IMR-90 (cell line): ENCODE data around the gene SNTN.

Experiments used
- CHD1 ChIP-seq: IDR thresholded peaks from 2 replicates; pipeline ENCODE4 v1.6.1; 2012; ENCODE audit warnings: low read depth, low read length, improper control_type of control experiment
- MAZ ChIP-seq: IDR thresholded peaks from 2 replicates; pipeline ENCODE4 v1.6.1; 2012; ENCODE audit warnings: low read depth, mild to moderate bottlenecking, low read length, improper control_type of control experiment, moderate library complexity, borderline replicate concordance
- POLR2A ChIP-seq: IDR thresholded peaks from 2 replicates; pipeline ENCODE4 v1.6.1; 2012; ENCODE audit warnings: mild to moderate bottlenecking, low read depth, low read length
- RCOR1 ChIP-seq: IDR thresholded peaks from 2 replicates; pipeline ENCODE4 v1.6.1; 2012; ENCODE audit warnings: mild to moderate bottlenecking, low read length, improper control_type of control experiment; ENCODE audit not compliant: insufficient replicate concordance
- SMC3 ChIP-seq: fragments of 150-350 bp; IDR thresholded peaks from 2 replicates; pipeline ENCODE4 v1.6.1; 2016; ENCODE audit warnings: low read depth, mild to moderate bottlenecking, antibody characterized with exemption, low read length, moderate library complexity
- TF ChIP-seq, protein P1 (sequence below): conservative IDR thresholded peaks from 2 replicates; pipeline ENCODE4 v1.5.1; 2012; ENCODE audit warnings: mild to moderate bottlenecking, low read depth, low read length, improper control_type of control experiment
- TF ChIP-seq, protein P2 (sequence below): fragments of 150-350 bp; IDR thresholded peaks from 2 replicates; pipeline ENCODE4 v1.6.1; 2016; ENCODE audit warnings: low read depth, mild to moderate bottlenecking, low read length, moderate library complexity, borderline replicate concordance
- TF ChIP-seq, protein P3 (sequence below): fragments of 150-350 bp; IDR thresholded peaks from 2 replicates; pipeline ENCODE4 v1.6.1; 2017; ENCODE audit warnings: mild to moderate bottlenecking, antibody characterized with exemption, low read length, low read depth

DNA sequence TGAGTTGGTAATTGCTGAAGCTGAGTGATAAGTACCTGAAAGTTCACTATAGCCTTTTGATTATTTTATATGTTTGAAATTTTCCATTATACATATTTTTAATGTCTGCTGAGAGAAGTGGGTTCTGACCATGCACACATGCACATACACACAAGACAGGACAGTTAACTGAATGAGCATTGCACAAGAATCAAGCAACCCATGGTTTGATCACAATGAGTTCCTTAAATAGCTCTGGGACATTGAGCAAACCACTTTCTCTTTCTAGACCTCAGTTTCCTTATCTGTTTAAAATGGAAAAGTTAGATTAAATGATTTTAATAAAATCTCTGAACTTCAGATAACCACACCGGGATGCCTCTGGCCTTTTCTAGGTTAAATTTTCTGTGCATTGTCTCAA is 26.7 kb downstream of the SNTN start:
- TF ChIP-seq, protein P1, sequence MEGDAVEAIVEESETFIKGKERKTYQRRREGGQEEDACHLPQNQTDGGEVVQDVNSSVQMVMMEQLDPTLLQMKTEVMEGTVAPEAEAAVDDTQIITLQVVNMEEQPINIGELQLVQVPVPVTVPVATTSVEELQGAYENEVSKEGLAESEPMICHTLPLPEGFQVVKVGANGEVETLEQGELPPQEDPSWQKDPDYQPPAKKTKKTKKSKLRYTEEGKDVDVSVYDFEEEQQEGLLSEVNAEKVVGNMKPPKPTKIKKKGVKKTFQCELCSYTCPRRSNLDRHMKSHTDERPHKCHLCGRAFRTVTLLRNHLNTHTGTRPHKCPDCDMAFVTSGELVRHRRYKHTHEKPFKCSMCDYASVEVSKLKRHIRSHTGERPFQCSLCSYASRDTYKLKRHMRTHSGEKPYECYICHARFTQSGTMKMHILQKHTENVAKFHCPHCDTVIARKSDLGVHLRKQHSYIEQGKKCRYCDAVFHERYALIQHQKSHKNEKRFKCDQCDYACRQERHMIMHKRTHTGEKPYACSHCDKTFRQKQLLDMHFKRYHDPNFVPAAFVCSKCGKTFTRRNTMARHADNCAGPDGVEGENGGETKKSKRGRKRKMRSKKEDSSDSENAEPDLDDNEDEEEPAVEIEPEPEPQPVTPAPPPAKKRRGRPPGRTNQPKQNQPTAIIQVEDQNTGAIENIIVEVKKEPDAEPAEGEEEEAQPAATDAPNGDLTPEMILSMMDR = no peak
- TF ChIP-seq SMC3 (no peak), CHD1 (no peak), POLR2A (no peak), MAZ (no peak), RCOR1 (no peak)
- TF ChIP-seq, protein P2, sequence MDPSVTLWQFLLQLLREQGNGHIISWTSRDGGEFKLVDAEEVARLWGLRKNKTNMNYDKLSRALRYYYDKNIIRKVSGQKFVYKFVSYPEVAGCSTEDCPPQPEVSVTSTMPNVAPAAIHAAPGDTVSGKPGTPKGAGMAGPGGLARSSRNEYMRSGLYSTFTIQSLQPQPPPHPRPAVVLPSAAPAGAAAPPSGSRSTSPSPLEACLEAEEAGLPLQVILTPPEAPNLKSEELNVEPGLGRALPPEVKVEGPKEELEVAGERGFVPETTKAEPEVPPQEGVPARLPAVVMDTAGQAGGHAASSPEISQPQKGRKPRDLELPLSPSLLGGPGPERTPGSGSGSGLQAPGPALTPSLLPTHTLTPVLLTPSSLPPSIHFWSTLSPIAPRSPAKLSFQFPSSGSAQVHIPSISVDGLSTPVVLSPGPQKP = no peak
- TF ChIP-seq, protein P3, sequence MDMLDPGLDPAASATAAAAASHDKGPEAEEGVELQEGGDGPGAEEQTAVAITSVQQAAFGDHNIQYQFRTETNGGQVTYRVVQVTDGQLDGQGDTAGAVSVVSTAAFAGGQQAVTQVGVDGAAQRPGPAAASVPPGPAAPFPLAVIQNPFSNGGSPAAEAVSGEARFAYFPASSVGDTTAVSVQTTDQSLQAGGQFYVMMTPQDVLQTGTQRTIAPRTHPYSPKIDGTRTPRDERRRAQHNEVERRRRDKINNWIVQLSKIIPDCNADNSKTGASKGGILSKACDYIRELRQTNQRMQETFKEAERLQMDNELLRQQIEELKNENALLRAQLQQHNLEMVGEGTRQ = no peak
